CD4-positive, alpha-beta memory T cell (primary cell): ENCODE measurements around the gene ERC2. TPM values are rescaled to one million over a fixed set of nuclear protein-coding genes. Genes with fewer than 3 reads are reported as not detected.

Experiments used
- CTCF ChIA-PET: fragments of 350-600 bp; sonication (Branson Sonifier 250); formaldehyde crosslinking; loops from one replicate; lab custom pipeline; 2021; ENCODE audit warnings: inconsistent platforms; ENCODE audit not compliant: partially characterized antibody; lab: Charles Lee
- POLR2A ChIA-PET: fragments of 350-600 bp; sonication (Branson Sonifier 250); formaldehyde crosslinking; loops from one replicate; lab custom pipeline; 2021; ENCODE audit not compliant: partially characterized antibody; lab: Charles Lee
- DNase-seq, 5 donors: peaks; one replicate each; pipeline versions ENCODE4 v3.0.0 to v3.0.0-alpha.2; 2020 to 2022; ENCODE audit warnings: mixed read lengths in 1 of 5
- H3K27ac ChIP-seq: one replicate; pipeline ENCODE4 v1.7.0; 2013; ENCODE audit warnings: low read depth, low read length
- H3K27me3 ChIP-seq: 2 replicates; pipeline ENCODE4 v1.7.0; 2013; ENCODE audit warnings: mild to moderate bottlenecking, low read length, moderate library complexity; ENCODE audit not compliant: insufficient read depth
- H3K36me3 ChIP-seq: 2 replicates; pipeline ENCODE4 v1.7.0; 2013; ENCODE audit warnings: mild to moderate bottlenecking, low read length, moderate library complexity; ENCODE audit not compliant: insufficient read depth
- H3K4me1 ChIP-seq: 2 replicates; pipeline ENCODE4 v1.7.0; 2013; ENCODE audit warnings: mild to moderate bottlenecking, low read length, moderate library complexity; ENCODE audit not compliant: insufficient read depth
- H3K4me3 ChIP-seq, 2 donors: one replicate each; pipeline ENCODE4 v1.7.0; 2013; ENCODE audit warnings: low read length in 2 of 2, mild to moderate bottlenecking in 1 of 2
- H3K9me3 ChIP-seq, 2 donors: one replicate each; pipeline ENCODE4 v1.7.0; 2013; ENCODE audit warnings: low read length in 2 of 2, control low read depth in 1 of 2; ENCODE audit not compliant: control insufficient read depth in 1 of 2
- H3K27ac Mint-ChIP-seq, 7 donors: one replicate each; pipeline ENCODE4 v1.8.0; 2020 to 2021; ENCODE audit warnings: mixed read lengths in 7 of 7, mild to moderate bottlenecking in 6 of 7, inconsistent platforms in 3 of 7, moderate library complexity in 3 of 7
- H3K27me3 Mint-ChIP-seq, 2 donors: one replicate each; pipeline ENCODE4 v1.8.0; 2020 to 2021; ENCODE audit warnings: mixed read lengths in 2 of 2
- H3K36me3 Mint-ChIP-seq, 2 donors: one replicate each; pipeline ENCODE4 v1.8.0; 2020 to 2021; ENCODE audit warnings: mixed read lengths in 2 of 2, inconsistent platforms in 1 of 2, mild to moderate bottlenecking in 1 of 2
- H3K4me1 Mint-ChIP-seq, 4 donors: one replicate each; pipeline ENCODE4 v1.8.0; 2020 to 2021; ENCODE audit warnings: mixed read lengths in 4 of 4, mild to moderate bottlenecking in 1 of 4
- H3K4me3 Mint-ChIP-seq, 8 donors: one replicate each; pipeline ENCODE4 v1.8.0; 2020 to 2021; ENCODE audit warnings: mixed read lengths in 8 of 8, mild to moderate bottlenecking in 7 of 8, moderate library complexity in 6 of 8, inconsistent platforms in 3 of 8
- H3K9me3 Mint-ChIP-seq, 8 donors: one replicate each; pipeline ENCODE4 v1.8.0; 2020 to 2021; ENCODE audit warnings: mixed read lengths in 8 of 8, mild to moderate bottlenecking in 5 of 8, inconsistent platforms in 3 of 8, moderate library complexity in 1 of 8
- intact Hi-C: fragments of 100-400 bp; cut with micrococcal nuclease; formaldehyde crosslinking; loops from one replicate; pipeline ENCODE4 v1.15.1; 2023
- polyA plus RNA-seq, 2 donors: library from polyadenylated mRNA; unstranded; fragments of 300-500 nt; fragmentation: Illumina TruSeq; gene quantifications; one replicate each; pipeline ENCODE4 v1.2.3, GENCODE V29; 2021
- total RNA-seq, 2 experiments: library from RNA; stranded (reverse); gene quantifications; one replicate each; pipeline ENCODE4 v1.2.3, GENCODE V29; 2021

ERC2 gene
- total and polyA plus RNA-seq, 4 experiments from 2014 or later: not detected

GRCh38 chr3:55731741-55732140, 736.5 kb downstream of the ERC2 start:
- no peak for DNase-seq
- H3K4me1 Mint-ChIP-seq: no peaks in the 10 kb centered on the region
- no peaks in the 10 kb centered on the region for H3K36me3 Mint-ChIP-seq
- H3K27ac Mint-ChIP-seq: no peak overlapping the region
- Histone ChIP-seq H3K9me3 (no peaks in the 10 kb centered on the region), H3K27me3 (no peaks in the 10 kb centered on the region), H3K27ac (no peak overlapping the region), H3K4me1 (no peaks in the 10 kb centered on the region), H3K36me3 (no peaks in the 10 kb centered on the region), H3K4me3 (no peak overlapping the region)
- no peak overlapping the region for H3K4me3 Mint-ChIP-seq
- ChIA-PET CTCF (no interaction called here), POLR2A (no interaction called here)
- H3K9me3 Mint-ChIP-seq: peaks cover 0 to 4% (median 2%) of the 10 kb centered on the region in 8 donors
- intact Hi-C loops: no loop called here
- peaks cover 0 to 1% of the 10 kb centered on the region in 2 donors for H3K27me3 Mint-ChIP-seq

DNA sequence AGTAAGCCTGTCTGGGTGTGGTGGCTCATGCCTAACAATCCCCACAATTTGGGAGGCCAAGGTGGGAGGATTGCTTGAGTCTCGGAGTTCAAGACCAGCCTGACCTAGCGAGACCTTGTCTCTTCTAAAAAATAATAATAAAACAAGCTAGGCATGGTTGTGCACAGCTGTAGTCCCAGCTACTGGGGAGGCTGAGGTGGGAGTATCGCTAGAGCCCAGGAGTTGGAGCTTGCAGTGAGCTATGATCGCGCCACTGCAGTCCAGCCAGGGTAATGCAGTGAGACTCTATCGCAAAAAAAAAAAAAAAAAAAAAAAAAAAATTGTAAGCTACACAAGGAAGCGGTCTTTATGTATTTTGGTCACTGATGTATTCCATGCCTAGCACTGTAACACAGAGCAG, 738.7 kb downstream of the ERC2 start:
- Mint-ChIP-seq H3K4me3 (no peak overlapping the region), H3K36me3 (no peaks in the 10 kb centered on the region), H3K27ac (no peak overlapping the region), H3K4me1 (no peaks in the 10 kb centered on the region), H3K9me3 (peaks cover 0 to 6% (median 3%) of the 10 kb centered on the region in 8 donors), H3K27me3 (peaks cover 0 to 1% of the 10 kb centered on the region in 2 donors)
- H3K4me3 ChIP-seq: no peak overlapping the region
- DNase-seq: no peak
- H3K9me3 ChIP-seq: no peaks in the 10 kb centered on the region
- POLR2A ChIA-PET: no interaction called here
- H3K27ac ChIP-seq: no peak overlapping the region
- CTCF ChIA-PET: no interaction called here
- H3K4me1 ChIP-seq: no peaks in the 10 kb centered on the region
- H3K36me3 ChIP-seq: no peaks in the 10 kb centered on the region
- intact Hi-C loops: no loop called here
- H3K27me3 ChIP-seq: no peaks in the 10 kb centered on the region

DNA sequence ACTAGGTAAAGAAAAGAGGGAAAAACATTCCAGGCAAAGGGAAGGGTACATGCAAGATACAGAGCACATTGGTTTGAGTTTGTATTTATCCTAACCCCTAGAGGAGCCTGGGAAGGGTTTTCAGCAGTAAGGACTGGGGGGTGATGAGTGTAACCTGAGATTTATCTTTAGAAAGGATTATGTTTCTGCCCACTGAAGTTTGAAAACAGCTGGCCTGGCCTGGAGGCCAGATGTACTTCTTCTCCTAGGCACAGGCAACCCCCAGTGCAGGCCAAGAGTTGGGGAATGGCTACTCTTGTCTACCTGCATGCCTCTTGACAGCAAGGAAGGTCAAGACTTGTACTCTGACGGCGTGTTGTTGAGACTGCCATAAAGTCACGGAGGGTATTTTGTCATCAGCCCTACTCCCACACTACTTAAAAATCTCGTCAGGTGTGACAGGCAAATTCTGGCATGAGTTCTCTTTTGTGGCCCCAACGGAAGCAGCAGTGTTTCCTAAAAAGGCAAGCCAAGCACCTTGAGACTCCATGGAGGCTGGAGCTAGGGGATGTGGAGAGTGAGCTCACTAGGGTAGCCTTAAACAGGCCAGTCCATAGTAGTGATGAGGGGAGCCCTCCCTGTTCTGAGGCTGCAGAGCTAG, 739.7 kb downstream of the ERC2 start:
- no peak overlapping the region for H3K27ac Mint-ChIP-seq
- Histone ChIP-seq H3K36me3 (no peaks in the 10 kb centered on the region), H3K27ac (no peak overlapping the region), H3K27me3 (no peaks in the 10 kb centered on the region), H3K9me3 (no peaks in the 10 kb centered on the region), H3K4me3 (no peak overlapping the region), H3K4me1 (no peaks in the 10 kb centered on the region)
- H3K9me3 Mint-ChIP-seq: peaks cover 0 to 7% (median 2%) of the 10 kb centered on the region in 8 donors
- H3K4me1 Mint-ChIP-seq: no peaks in the 10 kb centered on the region
- POLR2A ChIA-PET: no interaction called here
- CTCF ChIA-PET: no interaction called here
- no peaks in the 10 kb centered on the region for H3K36me3 Mint-ChIP-seq
- DNase-seq: no peak
- H3K27me3 Mint-ChIP-seq: no peaks in the 10 kb centered on the region
- no peak overlapping the region for H3K4me3 Mint-ChIP-seq
- intact Hi-C loops: no loop called here

- no peaks in the 10 kb centered on the region for H3K36me3 Mint-ChIP-seq
- no peak overlapping the region for H3K4me3 Mint-ChIP-seq
- H3K9me3 Mint-ChIP-seq: peaks cover 0 to 11% (median 1%) of the 10 kb centered on the region in 8 donors
- Histone ChIP-seq H3K4me3 (no peak overlapping the region), H3K27me3 (no peaks in the 10 kb centered on the region), H3K4me1 (no peaks in the 10 kb centered on the region), H3K9me3 (no peaks in the 10 kb centered on the region), H3K27ac (no peak overlapping the region), H3K36me3 (no peaks in the 10 kb centered on the region)
- intact Hi-C loops: no loop called here
- POLR2A ChIA-PET: no interaction called here
- H3K27me3 Mint-ChIP-seq: no peaks in the 10 kb centered on the region
- H3K4me1 Mint-ChIP-seq: no peaks in the 10 kb centered on the region
- H3K27ac Mint-ChIP-seq: no peak overlapping the region
- CTCF ChIA-PET: no interaction called here
- DNase-seq: no peak
Observed at GRCh38 chr3:55726501-55726775, 741.8 kb downstream of the ERC2 start.

GRCh38 chr3:55725681-55726500, 742.4 kb downstream of the ERC2 start:
- H3K27ac ChIP-seq: no peak overlapping the region
- ChIA-PET POLR2A (no interaction called here), CTCF (no interaction called here)
- H3K4me1 ChIP-seq: no peaks in the 10 kb centered on the region
- intact Hi-C loops: no loop called here
- H3K36me3 ChIP-seq: no peaks in the 10 kb centered on the region
- Mint-ChIP-seq H3K4me1 (no peaks in the 10 kb centered on the region), H3K36me3 (no peaks in the 10 kb centered on the region), H3K9me3 (peaks cover 0 to 11% (median 1%) of the 10 kb centered on the region in 8 donors), H3K4me3 (no peak overlapping the region), H3K27ac (no peak overlapping the region), H3K27me3 (no peaks in the 10 kb centered on the region)
- no peaks in the 10 kb centered on the region for H3K27me3 ChIP-seq
- DNase-seq: no peak
- no peaks in the 10 kb centered on the region for H3K9me3 ChIP-seq
- no peak overlapping the region for H3K4me3 ChIP-seq

GRCh38 chr3:55724821-55725220, 743.4 kb downstream of the ERC2 start:
- Mint-ChIP-seq H3K36me3 (no peaks in the 10 kb centered on the region), H3K4me3 (no peak overlapping the region), H3K4me1 (no peaks in the 10 kb centered on the region), H3K27ac (no peak overlapping the region), H3K27me3 (no peaks in the 10 kb centered on the region), H3K9me3 (peaks cover 0 to 11% (median 0%) of the 10 kb centered on the region in 8 donors)
- Histone ChIP-seq H3K36me3 (no peaks in the 10 kb centered on the region), H3K4me3 (no peak overlapping the region), H3K27ac (no peak overlapping the region), H3K4me1 (no peaks in the 10 kb centered on the region), H3K9me3 (no peaks in the 10 kb centered on the region), H3K27me3 (no peaks in the 10 kb centered on the region)
- DNase-seq: no peak
- intact Hi-C loops: no loop called here
- ChIA-PET POLR2A (no interaction called here), CTCF (no interaction called here)

- ChIA-PET CTCF (no interaction called here), POLR2A (no interaction called here)
- H3K4me3 ChIP-seq: no peak overlapping the region
- H3K9me3 Mint-ChIP-seq: peaks cover 0 to 11% (median 0%) of the 10 kb centered on the region in 8 donors
- H3K4me3 Mint-ChIP-seq: no peak overlapping the region
- no peaks in the 10 kb centered on the region for H3K27me3 ChIP-seq
- DNase-seq: no peak
- H3K4me1 Mint-ChIP-seq: no peaks in the 10 kb centered on the region
- no peaks in the 10 kb centered on the region for H3K9me3 ChIP-seq
- H3K4me1 ChIP-seq: no peaks in the 10 kb centered on the region
- no peaks in the 10 kb centered on the region for H3K27me3 Mint-ChIP-seq
- intact Hi-C loops: no loop called here
- no peak overlapping the region for H3K27ac ChIP-seq
- no peaks in the 10 kb centered on the region for H3K36me3 Mint-ChIP-seq
- no peak overlapping the region for H3K27ac Mint-ChIP-seq
- no peaks in the 10 kb centered on the region for H3K36me3 ChIP-seq
Observed at GRCh38 chr3:55724407-55724784, 743.9 kb downstream of the ERC2 start.
